ENCODE results near the gene RHBDL1.
A peak's percentile ranks its signal among the peaks of the same experiment; 100 is the strongest.
"Not testable (repeated sequence)": the region's sequence is repeated elsewhere in the genome, so short reads cannot be mapped to it uniquely, and the experiment has no call there.

Gene RHBDL1

GRCh38 chr16:687499-687898 lies 12.0 kb downstream of the RHBDL1 start:
- no peak for DNase-seq

DNA sequence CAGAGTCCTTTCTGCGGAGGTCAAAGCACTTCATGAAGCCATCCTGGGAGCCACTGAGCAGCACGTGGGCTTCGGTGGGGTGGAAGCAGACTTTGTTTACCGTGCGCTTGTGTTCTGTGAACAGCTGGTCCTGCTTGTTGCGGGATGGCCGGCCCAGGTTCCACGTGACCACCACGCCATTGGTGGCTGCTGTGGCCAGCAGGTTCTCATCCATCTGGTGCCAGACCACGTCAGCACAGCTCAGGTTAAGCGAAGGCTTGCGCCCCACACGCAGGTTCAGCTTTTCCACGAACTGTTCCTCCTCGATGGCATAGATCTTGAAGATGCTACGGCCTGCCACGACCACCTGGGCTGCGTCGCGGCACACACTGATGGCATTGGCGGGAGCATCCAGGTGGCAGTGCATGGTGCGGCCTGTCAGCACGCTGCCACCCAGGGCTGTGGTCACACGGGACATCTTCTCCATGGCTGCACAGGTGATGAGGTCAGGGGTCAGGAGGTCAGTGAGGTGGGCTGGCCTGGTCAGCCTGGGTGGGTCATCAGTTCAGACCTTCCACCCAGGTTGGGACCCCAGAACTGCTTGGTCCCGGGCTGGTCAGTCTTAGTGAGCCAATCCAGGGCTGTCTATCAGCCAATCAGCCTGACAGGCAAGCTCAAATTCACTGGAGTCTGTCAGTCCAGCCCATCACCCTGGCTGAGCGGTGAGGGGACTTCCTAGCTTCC lies 13.9 kb downstream of the RHBDL1 start:
- no peak for DNase-seq

GRCh38 chr16:691242-691641 lies 15.8 kb downstream of the RHBDL1 start:
- DNase-seq = not testable (repeated sequence)

DNA sequence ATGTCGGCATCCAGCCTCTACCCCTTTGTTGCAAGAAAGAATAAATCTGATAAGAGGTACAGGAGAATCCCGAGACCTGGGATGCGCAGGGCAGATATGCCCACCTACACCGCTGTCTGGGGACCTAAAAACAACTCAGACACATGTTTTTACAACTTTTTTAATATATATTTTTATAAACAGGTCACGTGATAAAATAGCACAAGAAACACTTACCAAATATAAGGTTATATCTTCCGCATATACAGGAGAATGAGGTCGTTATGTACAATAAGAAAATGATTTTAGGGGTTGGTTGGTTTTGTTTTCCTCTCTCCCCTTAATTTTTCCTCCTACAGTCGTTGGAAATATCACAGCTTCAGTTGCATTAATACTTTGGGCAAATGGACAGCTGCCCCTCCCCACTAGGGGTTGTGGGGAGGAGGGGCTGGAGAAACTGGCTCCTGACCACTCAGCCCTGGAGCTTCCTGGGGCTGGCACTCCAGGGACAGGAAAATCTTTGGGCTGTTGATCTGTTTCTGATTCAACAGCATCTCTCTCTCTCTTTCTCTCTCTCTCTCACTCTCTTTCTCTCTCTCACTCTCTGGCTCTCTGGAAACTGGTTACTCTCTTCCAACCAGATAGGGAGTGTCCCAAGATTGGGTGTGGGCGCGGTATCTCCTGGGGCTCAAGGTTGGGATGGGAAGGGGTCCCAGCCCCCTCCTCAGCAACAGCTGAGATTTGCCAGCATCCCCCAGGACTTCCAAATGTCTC lies 17.1 kb downstream of the RHBDL1 start:
- no peak for DNase-seq

- no peak for DNase-seq
Measured at GRCh38 chr16:693364-693763, 17.9 kb downstream of the RHBDL1 start.

GRCh38 chr16:693766-694165 lies 18.3 kb downstream of the RHBDL1 start:
- DNase-seq = no peak

GRCh38 chr16:694187-694862 lies 18.9 kb downstream of the RHBDL1 start:
- no peak for DNase-seq

- DNase-seq = no peak
Measured at GRCh38 chr16:694863-695354, 19.4 kb downstream of the RHBDL1 start.

DNA sequence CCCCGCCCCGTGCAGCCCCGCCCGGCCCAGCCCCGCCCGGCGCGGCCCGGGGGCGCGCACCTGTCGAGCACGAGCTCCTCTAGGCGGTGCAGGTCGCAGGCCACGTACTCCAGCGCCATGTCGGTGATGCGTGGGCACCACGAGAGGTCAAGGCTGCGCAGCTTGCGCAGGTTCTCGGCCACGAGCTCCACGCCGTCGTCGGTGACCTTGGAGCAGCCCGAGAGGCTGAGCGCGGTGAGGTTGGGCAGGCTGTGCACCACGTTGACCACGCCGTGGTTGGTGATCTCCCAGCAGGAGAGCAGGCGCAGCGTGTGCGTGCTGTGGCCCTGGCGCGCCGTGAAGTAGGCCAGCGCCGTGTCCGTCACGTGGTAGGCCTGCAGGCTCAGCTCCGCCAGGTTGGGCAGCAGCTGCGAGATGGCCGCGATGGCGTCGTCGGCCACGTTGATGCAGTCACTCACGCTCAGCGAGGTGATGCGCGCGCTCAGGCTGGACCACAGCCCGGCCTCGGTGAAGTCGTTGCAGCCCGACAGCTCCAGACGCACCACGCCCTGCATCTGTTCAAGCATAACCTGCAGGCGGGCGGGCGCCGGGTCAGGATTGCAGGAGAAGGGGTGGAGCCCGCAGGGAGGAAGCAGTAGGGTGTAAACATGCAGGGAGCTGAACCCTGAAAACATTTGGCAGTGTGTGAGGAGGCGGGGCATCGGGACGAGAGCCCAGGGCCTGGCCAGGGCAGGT lies 20.1 kb downstream of the RHBDL1 start:
- DNase-seq = peak in 1 of 3 donors; percentile 23

- DNase-seq = no peak
Measured at GRCh38 chr16:698911-699671, 23.6 kb downstream of the RHBDL1 start.

GRCh38 chr16:700684-701584 lies 25.5 kb downstream of the RHBDL1 start:
- peak; percentile 25 to 65 (median 40) for DNase-seq

GRCh38 chr16:702341-702740 lies 26.9 kb downstream of the RHBDL1 start:
- no peak for DNase-seq

DNA sequence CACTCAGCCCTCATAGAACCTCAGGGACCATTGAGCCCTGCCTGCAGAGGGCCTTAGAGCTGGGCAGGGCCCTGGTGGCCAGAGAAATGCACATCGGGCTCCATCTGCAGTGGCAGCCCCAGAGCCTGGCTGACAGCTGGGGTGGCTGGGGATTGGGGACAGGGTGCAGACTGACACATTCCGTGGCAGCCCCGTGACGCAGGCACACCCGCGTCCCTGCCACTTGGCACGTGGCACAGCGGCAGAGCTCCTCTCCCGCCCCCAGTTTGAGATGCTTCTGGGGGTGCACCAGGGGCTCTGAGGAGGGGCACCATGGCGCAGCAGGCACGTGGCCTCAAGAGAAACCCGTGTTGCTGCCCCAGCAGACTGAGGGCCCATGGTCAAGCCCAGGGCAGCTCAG lies 27.9 kb downstream of the RHBDL1 start:
- DNase-seq = no peak

GRCh38 chr16:704047-704446 lies 28.6 kb downstream of the RHBDL1 start:
- DNase-seq = no peak

GRCh38 chr16:704552-705380 lies 29.3 kb downstream of the RHBDL1 start:
- DNase-seq = no peak

DNA sequence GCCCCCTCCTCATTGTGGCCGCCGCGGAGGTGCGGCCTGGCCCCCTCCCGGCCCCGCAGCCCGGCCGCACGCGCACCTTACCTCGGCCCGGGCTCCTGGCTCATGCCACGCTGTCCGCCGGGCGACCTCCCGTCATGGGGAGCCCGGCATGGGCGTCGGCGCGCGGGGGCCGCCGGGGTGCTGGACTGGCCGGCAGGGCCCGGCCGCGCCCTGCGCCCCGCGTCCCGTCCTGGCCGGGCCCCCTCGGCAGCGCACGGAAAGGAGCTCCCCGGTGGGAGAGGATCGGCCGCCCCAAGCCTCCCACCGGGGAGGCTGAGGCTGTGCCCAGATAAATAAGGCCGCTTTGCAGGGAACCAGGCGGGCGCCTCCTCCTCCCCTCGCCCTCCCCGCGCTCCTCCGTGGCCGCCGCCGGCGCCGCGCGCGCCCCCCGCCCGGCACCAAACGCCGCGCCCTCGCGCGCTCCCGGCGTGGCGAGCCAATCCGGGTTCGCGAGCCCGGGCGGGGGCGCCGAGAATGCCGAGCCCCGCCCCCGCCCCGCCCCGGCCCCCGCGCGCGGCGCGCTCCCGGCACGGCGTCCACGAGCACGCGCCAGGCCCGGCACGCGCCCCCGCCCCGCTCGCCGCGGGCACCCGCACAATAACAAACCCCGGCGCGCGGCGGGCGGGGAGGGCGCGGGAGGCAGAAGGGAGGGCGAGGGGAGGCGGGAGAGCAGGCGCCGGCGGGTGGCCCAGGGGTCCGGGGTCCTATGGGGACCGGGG lies 30.1 kb downstream of the RHBDL1 start, which contains the start of gene FBXL16:
Gene FBXL16 (minus strand): TSS at position 371 of the 758 bp plus-strand sequence. CDS start 8,396 bp downstream, outside the sequence.
- peak in 2 of 3 donors; percentile 15 to 21 for DNase-seq

GRCh38 chr16:706189-707061 lies 31.0 kb downstream of the RHBDL1 start:
- DNase-seq = no peak

- DNase-seq = peak in 1 of 3 donors; percentile 16
Measured at GRCh38 chr16:707062-707538, 31.6 kb downstream of the RHBDL1 start.

Data from suppressor macrophage treated with lipopolysaccharide for 1 hour (primary cell).